ENCODE data around the gene LIN28A.

LIN28A gene

GRCh38 chr1:26440259-26440658 is 29.6 kb downstream of the LIN28A start:
- DNase-seq = no peak

GRCh38 chr1:26449868-26450267 is 39.3 kb downstream of the LIN28A start:
- DNase-seq = no peak

- no peak for DNase-seq
Observed at GRCh38 chr1:26450908-26451307, 40.3 kb downstream of the LIN28A start.

DNA sequence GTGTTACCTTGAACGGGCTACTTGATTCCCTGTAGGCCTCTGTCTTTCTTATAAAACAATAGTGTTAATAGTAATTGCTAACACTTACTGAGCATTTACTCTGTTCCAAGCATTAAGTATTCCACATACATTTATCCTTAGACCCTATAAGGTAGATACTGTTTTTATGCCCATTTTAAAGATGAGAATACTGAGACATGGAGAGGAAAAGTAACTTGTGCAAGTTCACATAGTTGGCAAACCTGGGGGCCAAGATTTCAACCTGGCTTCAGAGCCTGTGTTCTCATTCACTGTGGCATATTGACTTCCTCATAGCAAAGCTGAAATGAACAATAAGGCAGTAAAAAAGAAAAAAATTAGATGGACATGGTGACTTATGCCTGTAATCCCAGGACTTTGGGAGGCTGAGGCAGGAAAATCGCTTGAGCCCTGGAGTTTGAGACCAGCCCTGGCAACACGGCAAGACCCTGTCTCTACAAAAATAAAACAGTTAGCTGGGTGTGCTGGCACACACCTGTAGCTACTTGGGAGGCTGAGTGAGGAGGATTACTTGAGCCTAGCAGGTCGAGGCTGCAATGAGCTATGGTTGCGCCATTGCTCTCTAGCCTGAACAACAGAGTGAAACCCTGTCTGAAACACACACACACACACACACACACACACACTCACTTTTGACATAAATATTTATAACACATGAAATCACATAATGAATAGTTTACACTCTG is 42.0 kb downstream of the LIN28A start:
- no peak for DNase-seq

GRCh38 chr1:26459148-26459547 is 48.5 kb downstream of the LIN28A start:
- DNase-seq = no peak

DNA sequence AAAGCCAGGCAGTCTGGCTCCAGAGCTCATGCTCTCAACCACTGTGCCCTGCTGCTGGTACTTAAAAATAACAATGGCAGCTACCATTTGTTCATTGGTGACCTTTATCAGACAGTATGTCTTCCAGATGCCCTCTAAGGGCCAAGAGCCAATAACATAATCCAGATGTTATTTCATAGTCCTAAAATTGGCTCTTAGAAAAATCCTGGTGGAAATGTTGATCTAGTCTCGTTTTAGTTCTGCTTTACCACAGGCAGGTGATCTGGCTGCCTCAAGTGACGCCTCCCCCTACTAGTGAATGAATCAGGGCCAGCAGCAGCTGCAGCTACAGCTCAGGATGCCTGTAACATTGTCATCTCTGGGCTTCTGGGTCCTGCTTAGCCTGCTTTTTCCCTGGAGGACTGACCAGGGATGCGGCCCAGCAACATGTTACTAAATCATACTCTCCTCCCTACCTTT is 49.0 kb downstream of the LIN28A start:
- DNase-seq = no peak

DNA sequence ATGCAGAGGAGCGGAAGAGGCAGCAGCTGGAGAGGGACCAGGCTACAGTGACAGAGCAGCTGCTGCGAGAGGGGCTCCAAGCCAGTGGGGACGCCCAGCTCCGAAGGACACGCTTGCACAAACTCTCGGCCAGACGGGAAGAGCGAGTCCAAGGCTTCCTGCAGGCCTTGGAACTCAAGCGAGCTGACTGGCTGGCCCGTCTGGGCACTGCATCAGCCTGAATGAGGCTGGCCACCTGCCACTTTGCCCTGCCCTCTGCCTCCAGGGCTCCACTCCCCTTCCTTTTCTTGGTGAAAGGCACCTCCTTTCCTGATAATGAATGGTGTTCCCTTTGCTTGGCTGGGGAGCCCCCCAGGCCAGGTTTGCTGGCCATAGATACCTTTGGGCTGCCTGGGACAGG is 58.3 kb downstream of the LIN28A start:
- DNase-seq = no peak

DNA sequence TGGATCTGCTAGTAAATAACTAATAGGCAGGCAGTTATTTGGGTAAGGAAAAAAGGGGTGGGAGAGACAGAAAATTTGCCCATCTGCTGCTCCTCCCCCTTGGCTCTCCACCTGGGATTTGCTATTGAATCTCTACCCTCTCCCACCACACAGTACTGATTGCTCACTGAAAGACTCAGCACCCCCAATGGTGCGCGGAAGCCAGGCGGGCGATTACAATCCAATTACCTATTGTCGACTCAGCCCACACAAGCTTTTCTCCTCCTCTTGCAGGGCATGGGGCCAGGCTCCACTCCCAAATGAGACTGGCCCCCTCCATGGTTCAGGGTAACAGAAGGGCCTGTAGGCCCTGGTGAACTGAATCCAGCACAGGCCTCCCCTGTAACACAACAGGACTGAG is 58.9 kb downstream of the LIN28A start:
- no peak for DNase-seq

- DNase-seq = no peak
Observed at GRCh38 chr1:26470878-26471497, 60.4 kb downstream of the LIN28A start.

GRCh38 chr1:26471498-26472319 is 61.1 kb downstream of the LIN28A start:
- DNase-seq = peak; percentile 88

DNA sequence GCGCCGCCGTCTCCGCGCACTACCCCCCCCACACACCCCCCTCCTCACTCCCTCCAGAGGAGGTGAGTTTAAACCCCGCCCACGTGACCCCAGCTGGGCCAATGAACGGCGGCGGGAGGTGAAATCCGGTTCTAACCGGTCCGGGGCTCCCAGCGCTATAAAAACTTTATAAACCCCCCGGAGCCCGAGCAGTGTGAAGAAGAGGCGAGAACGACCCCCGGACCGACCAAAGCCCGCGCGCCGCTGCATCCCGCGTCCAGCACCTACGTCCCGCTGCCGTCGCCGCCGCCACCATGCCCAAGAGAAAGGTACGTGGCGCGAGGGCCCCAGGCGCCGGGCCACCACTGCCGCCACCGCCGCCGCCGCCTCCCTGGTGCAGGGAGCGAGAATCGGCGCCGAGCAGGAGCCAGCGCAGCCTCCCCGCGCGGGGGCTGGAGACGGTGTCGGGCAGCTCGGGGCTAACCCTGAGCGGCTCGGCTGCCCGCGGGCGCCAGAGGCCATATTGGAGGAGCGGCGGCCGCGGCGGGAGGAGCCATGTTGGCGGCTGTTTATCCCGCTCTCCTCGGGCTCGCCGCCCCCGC is 61.8 kb downstream of the LIN28A start, which contains the start of gene HMGN2:
Gene HMGN2, plus strand, starts transcription at position 121 of the 581 bp plus-strand sequence. Its CDS starts 173 bp downstream, at position 294.
- DNase-seq = peak; percentile 88

DNA sequence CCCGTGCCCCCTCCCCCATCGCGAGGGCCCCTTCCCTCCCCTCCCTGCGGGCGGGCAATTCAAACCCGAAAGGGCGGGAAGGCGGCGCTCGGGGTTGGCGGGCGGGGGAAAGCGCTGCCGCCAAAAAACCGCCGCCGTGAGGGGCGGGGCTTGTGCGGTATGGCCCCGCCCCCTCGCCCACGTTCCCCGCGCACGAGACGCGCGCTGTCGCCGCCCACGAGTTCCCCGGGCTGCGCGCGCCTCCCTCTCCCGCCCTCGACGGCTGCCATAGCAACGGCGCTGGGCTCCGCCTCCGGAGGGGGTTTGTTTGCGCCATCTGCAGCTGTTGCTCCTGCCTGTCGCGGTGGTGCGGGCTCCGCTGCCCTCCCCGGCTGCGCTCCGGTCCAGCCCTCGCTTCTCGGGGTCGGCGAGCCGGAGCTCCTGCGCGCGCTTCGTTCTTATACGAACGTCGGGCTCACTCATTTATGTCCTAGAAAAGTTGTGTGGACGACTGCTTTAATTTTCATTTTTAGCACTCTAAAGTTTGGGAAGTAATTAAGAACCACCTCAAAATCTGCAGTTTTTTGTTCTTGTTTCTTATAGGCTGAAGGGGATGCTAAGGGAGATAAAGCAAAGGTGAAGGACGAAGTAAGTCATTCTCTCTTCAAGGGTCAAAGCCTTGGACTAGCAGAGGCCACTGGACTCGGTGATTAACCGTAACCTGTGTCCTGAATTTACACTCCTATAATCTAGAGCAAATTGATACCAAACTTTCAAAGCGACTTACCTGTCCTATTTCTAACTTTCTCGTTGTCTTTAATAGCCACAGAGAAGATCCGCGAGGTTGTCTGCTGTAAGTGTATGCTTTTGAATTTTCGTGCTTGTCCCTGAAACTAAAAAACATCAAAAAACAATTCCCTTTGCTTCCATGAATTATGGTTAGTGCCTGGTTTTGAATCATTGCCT is 62.6 kb downstream of the LIN28A start:
- DNase-seq = peak; percentile 91

GRCh38 chr1:26474818-26475217 is 64.2 kb downstream of the LIN28A start:
- no peak for DNase-seq

- no peak for DNase-seq
Observed at GRCh38 chr1:26475989-26476388, 65.4 kb downstream of the LIN28A start.

DNA sequence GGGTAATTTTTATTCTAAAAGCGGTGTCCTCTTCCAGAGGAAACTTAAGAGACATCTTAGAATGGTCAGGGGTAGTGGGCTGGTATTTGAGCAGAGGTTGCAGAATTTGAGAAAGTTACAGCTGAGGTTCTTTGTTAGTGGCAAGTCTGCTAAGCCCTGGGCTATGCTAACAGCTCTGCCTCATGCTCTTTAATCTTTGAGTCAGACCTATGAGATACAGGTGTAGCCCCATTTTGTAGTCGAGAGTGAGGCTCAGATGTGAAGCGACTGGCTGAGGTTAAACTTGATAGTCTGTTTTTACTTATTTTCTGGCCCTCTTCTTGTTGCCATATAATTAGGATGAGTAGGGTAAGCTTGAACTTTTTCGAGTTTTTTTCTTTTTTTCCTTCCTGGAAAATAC is 66.3 kb downstream of the LIN28A start:
- DNase-seq = no peak

- DNase-seq = no peak
Observed at GRCh38 chr1:26477446-26478152, 67.0 kb downstream of the LIN28A start.

DNA sequence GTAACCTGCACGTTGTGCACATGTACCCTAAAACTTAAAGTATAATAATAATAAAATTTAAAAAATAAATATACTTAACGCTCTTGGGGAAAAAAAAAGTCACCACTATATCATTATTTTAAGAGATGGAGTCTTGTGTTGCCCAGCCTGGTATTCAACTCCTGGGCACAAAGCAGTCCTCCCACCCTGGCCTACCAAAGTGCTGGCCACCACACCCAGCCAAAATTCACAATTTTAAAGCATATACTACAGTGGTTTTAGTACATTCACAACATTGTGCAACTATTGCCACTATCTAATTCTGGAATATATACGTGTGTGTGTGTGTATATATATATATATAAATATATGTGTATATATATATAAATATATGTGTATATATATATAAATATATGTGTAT is 67.5 kb downstream of the LIN28A start:
- no peak for DNase-seq

- no peak for DNase-seq
Observed at GRCh38 chr1:26478988-26479387, 68.4 kb downstream of the LIN28A start.
